GM18499 (cell line): Measurements from ENCODE around the gene BRICD5.

Source experiments
- ATAC-seq: cut with Tn5 transposase; IDR thresholded peaks from one replicate; pipeline ENCODE4 v1.9.1; 2021; ENCODE audit warnings: moderate number of reproducible peaks; ENCODE audit not compliant: insufficient read depth, unreplicated experiment

The BRICD5 gene

DNA sequence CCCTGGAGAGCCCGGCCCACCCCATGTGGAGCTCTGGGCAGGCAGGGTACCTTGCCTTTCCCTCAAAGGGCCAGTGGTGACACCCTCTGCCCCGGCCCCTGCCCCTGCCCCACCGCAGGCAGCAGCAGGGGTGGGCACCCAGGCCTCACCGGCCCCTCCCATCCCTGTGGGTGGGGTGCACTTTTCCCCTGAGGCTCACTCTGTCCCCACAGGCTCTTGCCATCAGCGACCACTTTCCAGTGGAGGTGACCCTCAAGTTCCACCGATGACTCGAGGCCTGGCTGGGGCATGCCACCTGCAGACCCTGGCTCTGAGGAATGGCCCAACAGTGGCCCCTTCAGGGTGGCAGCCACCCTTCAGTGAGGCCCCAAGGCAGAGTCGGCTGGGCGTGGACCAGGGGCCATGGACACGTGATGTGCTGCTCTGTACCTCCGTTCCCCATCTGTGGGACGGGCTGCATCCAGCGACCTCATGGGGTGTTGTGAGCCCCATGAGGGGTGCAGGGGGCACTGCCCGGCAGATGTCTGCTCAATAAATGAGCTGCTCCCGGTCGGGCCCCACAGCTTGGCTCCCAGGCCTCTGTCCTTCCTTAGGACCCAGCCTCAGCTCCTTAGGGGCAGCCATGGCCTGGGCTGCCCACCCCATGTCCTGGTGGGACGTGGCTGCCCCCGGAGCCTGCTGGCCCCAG lies 27.6 kb upstream of the BRICD5 start:
- ATAC-seq: no peak

DNA sequence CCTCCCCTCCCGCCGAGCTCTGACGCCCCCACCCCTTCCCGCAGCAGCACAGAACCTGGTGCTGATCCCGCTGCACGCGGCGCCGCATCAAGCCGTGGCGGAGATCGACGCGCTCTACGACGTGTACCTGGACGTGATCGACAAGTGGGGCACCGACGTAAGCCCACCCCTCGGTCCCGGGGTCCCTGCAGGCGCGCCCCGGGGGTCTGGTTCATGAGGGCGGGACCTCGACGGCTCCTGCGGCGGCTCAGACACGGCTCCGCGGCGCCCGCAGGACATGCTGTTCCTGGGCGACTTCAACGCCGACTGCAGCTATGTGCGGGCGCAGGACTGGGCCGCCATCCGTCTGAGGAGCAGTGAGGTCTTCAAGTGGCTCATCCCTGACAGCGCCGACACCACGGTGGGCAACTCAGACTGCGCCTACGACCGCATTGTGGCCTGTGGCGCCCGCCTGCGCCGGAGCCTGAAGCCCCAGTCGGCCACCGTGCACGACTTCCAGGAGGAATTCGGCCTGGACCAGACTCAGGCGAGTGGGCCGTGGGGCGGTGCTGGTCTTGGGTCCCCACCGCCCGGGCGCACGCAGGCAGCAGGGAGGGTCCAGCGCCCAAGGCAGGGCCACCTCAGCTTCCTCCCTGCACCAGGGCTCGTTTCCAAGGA lies 27.0 kb upstream of the BRICD5 start:
- ATAC-seq: no peak

DNA sequence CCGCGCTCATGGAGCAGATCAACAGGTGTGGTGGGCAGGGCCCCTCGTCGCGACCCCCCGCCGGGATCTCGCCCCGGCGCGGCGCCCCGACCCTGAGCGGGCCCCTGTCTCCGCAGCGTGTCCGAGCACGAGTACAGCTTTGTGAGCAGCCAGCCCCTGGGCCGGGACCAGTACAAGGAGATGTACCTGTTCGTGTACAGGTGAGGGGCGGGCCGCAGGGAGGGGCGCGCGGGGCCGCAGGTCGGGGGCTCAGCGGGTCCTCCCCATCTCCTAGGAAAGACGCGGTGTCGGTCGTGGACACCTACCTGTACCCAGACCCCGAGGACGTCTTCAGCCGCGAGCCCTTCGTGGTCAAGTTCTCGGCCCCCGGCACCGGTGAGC lies 26.4 kb upstream of the BRICD5 start:
- no peak for ATAC-seq

DNA sequence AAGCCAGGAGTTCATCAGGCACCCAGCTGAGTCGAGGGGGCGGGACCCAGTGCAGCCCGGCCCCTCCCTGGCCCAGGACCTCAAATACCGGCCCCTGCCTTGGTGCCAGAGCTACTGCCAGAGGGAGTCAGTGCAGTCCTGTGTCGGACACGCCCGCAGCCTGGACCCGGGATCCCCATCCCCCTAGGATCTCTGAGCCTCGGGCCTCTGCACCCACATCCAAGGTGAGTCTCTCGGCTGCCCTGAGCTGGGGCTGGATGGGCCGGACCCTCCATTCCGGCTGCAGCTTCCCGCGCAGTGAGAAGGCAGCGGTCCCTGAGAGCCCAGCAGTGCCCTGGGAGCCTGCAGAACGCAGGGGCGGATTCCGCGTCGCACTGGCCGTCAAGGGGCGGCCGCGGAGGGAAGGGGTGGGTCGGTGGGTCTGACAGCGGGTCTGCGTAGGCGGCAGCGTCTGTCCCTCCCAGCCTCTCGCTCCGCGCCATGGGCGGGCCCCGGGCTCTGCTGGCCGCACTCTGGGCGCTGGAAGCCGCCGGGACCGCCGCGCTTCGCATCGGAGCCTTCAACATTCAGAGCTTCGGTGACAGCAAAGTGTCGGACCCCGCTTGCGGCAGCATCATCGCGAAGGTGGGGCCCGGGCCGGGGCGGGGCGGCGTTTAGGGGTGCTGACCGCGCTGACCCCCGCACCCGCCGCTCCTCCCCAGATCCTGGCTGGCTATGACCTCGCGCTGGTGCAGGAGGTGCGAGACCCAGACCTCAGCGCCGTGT lies 25.9 kb upstream of the BRICD5 start, which contains the start of gene DNASE1L2:
Gene DNASE1L2 (plus strand): TSS at position 108 of the 765 bp plus-strand sequence. CDS start 373 bp downstream, at position 481.
- ATAC-seq: no peak

DNA sequence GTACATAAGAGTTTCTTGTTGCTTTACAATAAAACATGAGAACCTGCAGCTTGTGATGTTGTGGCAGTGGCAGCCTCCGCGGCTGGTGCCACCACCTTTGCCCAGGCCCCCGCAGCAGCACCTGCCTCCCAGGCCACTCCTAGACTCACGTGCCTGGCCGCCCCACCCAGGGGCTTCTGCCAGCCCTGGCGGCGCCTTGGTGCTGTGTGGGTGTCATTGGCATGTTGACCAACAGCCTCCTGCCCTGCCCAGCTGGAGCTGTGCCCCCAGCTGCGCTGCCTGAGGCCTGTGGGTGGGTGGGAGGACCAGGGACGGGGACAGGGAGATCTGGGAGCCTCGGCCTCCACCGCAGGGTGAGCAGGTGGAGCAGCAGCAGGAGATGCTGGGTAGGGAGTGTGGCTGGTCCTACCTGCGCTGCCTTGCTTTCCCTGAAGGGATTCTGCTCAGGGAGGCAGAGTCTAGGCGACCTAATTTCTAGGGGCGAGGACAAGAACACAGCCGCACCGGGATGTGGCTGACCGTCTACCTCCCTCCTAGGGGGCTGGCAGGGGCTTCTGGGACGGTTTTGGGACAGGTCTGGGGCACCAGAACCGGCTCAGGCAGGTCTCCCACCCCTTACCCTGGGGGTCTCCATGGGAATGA lies 25.2 kb upstream of the BRICD5 start:
- ATAC-seq: no peak

DNA sequence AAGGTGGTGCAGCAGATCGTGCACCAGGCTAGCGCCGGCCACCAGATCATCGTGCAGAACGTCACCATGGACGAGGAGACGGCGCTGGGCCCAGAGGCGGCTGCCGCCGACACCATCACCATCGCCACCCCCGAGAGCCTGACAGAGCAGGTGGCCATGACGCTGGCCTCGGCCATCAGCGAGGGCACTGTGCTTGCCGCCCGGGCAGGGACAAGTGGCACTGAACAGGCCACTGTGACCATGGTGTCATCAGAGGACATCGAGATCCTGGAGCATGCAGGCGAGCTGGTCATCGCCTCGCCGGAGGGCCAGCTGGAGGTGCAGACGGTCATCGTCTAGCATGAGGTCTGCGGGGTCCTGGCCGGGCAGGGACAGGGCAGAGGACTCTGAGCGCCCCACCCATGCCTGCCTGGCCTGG lies 24.6 kb upstream of the BRICD5 start:
- ATAC-seq: no peak

DNA sequence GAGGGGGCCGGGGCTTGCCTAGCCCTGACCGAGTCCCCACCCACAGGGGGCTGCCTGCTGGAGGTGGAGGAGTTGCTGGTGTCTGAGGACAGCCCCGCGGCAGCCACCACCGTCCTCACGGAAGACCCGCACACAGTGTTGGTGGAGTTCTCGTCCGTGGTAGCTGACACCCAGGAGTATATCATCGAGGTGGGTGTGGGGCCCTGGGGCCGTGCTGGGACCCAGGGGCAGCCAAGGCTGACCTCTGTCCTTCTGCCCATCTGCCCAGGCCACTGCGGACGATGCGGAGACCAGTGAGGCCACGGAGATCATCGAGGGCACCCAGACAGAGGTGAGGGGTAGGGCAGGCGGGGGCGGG lies 24.1 kb upstream of the BRICD5 start:
- no peak for ATAC-seq

DNA sequence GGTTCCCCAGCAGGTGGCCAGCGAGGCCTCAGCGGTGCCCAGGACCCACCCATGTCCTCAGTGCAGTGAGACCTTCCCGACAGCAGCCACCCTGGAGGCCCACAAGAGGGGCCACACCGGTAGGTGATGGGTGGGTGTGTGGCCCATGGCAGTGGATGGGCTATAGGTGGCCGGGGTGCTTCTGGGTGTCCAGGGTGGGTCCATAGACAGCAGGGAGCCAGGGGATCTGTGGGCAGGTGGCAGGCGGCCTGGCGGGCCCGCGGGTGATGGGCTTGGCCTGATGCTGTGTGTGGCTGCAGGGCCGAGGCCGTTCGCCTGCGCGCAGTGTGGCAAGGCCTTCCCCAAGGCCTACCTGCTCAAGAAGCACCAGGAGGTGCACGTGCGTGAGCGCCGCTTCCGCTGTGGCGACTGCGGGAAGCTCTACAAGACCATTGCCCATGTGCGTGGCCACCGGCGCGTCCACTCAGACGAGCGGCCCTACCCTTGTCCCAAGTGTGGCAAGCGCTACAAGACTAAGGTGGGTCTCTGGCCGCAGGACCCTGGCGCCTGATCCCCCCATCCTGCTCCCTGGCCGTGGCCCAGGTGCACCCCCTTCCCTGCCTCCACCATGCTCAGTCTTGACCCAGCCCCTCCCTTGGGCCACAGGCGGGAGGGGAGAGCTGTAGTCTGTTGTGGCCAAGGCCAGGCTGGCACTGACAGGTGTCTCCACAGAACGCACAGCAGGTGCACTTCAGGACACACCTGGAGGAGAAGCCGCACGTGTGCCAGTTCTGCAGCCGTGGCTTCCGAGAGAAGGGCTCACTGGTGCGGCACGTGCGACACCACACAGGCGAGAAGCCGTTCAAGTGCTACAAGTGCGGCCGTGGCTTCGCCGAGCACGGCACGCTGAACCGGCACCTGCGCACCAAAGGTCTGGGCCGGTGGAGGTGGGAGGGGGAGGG lies 23.5 kb upstream of the BRICD5 start:
- ATAC-seq: no peak

DNA sequence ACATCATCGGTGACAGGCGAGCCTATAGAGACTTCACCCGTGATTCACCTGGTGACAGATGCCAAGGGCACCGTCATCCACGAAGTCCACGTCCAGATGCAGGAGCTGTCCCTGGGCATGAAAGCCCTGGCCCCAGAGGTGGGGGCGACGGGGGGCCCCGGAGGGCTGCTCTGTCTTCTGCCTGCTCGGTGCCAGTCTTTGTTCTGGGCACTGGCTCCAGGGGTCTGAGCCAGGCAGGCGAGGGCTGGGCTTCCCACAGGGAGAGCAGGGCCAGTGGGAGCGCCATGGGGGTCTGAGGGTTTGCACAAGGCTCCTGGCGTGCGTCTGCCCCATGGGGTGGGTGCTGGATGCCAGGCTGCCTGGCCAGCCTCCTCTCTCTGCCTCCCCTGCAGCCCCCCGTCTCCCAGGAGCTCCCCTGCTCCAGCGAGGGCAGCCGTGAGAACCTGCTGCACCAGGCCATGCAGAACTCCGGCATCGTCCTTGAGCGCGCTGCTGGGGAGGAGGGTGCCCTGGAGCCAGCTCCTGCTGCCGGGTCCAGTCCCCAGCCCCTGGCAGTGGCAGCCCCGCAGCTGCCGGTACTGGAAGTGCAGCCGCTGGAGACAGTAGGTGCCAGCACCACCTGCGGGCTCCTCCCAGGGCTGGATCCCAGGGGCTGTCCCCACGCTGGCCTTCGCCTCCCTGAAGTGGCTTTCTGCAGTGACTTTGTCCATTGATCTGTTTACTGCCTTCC lies 22.5 kb upstream of the BRICD5 start:
- no peak for ATAC-seq

DNA sequence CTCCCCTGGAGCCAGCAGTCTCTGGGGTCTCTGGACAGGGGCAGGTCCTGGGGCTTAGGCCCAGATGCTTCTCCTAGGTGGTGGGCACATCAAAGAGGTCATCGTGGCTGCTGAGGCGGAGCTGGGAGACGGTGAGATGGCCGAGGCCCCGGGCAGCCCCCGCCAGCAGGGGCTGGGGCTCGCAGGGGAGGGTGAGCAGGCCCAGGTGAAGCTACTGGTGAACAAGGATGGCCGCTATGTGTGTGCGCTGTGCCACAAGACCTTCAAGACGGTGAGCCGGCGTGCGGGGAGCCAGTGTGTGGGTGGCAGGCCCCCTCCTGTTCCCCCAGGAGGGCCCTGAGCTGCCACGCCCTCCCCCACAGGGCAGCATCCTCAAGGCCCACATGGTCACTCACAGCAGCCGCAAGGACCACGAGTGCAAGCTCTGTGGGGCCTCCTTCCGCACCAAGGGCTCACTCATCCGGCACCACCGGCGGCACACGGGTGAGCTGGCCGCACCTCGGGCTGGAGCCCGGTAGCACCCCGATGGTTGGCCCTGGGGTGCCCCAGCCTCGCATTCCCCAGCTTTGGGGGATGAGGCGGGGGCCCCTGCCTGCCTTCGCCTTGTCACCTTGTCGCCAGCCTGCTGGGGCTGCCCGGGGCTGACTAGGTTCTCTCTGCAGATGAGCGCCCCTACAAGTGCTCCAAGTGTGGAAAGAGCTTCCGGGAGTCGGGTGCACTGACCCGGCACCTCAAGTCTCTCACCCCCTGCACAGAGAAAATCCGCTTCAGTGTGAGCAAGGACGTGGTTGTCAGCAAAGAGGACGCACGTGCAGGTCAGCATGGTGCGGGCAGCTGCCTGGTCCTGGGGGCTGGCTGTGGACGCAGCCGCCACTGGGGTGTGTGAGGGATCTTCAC lies 21.7 kb upstream of the BRICD5 start:
- ATAC-seq: no peak

DNA sequence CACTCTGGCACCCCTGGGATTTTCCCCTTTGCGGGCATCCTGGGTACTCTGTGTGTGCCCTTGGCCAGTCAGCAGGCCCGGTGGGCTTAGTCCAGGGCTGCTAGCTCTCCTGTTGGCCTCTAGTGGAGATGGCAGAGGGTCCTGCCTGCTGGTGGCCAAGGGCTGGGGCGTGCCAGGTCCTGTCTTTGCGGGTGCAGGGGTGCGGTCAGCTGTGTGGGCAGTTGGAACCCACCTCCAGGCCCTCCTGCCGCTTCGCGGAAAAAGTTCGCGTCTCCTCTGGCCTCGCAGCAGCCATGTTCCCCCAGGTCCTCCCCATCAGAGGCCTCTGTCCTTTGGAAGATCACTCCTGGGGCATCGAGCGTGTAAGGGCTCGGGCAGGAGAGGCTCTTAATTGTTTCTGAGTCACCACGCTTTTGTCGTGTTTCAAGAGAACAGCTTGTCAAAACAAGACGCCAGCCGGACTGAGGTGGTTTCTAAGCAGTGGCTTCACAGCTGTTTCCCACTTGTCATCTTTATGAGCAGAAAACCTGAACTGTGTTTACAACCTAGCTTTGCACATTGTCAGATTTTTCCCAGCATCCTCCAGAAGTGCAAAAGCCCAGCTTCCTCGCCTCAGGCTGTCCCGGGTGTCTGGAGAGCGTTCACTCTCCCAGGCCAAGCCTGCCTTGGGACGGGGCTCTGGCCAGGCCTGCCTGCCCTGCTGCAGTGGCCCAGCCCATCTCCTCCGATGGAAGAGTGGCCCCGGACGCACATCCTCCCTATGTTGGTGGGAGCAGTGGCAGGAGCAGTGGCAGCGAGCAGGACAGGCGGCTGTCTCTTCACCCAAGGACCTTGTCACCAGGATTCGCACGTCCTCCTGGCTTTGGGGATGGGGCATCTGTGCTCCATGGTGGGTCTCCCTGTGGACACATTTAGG lies 20.6 kb upstream of the BRICD5 start:
- ATAC-seq: no peak

DNA sequence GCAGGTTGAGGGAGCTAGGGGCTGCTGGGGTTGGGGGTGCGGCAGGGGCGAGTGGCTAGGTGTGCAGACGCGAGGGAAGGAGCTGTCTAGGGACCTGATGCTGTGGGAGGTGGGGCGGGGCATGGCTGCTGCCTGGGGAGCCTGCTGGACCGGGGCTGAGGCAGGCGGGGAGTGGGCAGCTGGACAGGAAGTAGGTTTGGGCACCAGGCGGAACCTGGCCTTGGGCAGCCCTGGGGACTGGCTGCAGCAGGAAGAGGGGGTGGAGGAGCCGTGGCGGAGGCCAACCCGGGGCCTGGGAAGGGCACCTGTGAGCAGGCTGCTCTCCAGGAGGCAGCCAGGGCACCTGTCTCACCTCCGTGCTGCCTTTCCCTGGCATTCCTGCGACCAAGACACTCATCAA lies 19.7 kb upstream of the BRICD5 start:
- ATAC-seq: no peak

DNA sequence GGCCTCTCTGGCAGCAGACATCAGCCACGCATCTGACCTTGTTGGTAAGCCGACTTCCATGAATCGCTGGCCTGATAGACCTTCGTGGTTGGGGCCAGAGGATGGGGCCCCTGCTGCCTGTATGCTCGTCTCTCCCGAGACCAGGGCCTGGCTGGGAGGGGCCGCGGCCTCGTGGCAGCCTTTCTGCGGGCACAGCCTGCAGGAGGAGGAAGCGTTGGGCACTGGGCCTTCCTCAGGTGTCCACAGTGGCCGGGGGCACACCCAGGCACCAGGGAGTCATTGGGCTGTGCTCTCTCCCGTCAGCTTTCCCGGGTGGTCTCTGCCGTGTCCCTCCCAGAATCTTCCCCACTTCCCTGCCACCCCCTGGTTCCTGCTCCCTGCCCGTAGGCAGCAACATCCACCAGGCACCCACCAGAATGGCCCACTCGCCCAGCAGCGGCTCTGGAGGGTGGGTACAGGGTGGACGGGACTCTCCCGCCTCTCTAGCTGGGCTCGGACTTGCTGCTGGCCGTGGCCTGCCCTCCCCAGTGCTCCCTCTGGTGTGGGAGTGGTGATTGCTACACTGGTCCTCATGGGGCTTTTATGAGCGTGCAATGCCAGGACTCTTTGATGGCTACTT lies 19.1 kb upstream of the BRICD5 start:
- ATAC-seq: no peak

DNA sequence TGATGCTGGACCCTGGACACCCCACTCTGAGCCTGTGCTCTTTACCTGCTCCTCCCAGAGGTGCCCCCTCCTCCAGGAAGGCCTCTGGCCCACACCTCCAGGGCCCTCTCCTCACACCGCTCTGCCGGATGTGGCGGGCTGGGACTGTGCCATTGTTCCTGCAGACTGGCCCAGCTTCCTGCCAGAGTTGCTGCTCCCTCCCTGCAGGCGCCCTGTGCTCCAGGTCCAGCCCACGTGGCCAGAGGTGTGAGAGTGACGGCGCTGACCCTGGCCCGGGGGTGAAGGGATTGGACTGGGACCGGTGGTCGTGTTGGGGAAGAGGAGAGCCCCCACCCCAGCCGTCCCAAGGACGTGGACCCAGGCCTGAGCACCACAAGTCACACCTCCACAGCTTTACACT lies 18.4 kb upstream of the BRICD5 start:
- no peak for ATAC-seq

DNA sequence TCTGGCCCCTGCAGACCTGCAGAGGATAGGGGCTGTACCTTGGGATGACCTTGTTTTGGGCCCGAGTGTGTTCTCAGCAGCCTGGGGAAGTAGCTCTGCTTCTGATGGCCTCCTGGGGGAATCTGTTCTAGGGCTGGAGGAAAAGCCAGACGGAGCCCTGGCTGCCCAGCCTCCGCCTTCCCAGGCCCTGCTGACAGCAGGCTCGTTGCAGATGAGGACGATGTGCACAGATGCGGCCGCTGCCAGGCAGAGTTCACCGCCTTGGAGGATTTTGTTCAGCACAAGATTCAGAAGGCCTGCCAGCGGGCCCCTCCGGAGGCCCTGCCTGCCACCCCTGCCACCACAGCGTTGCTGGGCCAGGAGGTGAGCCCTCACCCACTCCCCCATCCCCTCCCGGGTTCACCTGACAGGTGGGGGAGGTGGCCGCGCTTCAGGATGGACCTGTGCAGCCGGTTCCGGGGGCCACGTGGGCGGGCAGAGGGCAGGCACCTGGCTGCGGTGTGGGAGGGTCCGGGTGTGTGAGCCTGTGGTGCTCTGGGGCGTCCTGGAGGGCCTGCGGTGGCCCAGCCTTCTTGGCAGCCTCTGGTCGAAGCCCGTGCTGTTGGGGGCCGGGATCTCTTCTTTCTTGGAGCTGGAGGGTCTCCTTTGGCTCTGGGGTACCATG lies 17.6 kb upstream of the BRICD5 start:
- no peak for ATAC-seq

DNA sequence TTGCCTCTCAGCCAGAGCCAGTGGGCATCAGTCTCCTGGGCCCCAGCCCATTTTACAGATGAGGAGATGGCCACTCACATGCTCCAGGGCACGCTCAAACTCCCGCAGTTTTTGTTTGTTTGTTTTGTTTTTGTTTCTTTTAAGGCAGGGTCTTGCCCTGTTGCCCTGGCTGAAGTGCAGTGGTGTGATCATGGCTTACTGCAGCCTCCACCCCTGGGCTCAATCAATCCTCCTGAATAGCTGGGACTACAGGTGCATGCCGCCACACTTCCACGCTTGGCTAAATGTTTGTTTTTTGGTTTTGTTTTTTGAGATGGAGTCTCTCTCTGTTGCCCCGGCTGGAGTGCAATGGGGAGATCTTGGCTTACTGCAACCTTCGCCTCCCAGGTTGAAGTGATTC lies 16.3 kb upstream of the BRICD5 start:
- ATAC-seq: no peak
